H9 (cell line): ENCODE results near the gene TMEM175. TPM values are rescaled to one million over a fixed set of nuclear protein-coding genes. Genes with fewer than 3 reads are reported as not detected.

ENCODE experiments used
- DNase-seq: peaks from one replicate; pipeline ENCODE4 v3.0.0-alpha.2; 2017
- H2AFZ ChIP-seq: one replicate; pipeline ENCODE4 v1.6.1; 2013; ENCODE audit warnings: mild to moderate bottlenecking, low read length, control low read depth, moderate library complexity
- H2AK5ac ChIP-seq: 2 replicates; pipeline ENCODE4 v1.6.1; 2013; ENCODE audit warnings: low read length, control low read depth, mixed read lengths; ENCODE audit not compliant: insufficient read length
- H2BK120ac ChIP-seq: one replicate; pipeline ENCODE4 v1.6.1; 2013; ENCODE audit warnings: low read depth, mild to moderate bottlenecking, low read length, control low read depth, inconsistent platforms; ENCODE audit not compliant: poor library complexity, severe bottlenecking
- H2BK12ac ChIP-seq: 2 replicates; pipeline ENCODE4 v1.6.1; 2013; ENCODE audit warnings: low read length, control low read depth, mixed read lengths, low read depth; ENCODE audit not compliant: insufficient read length
- H2BK15ac ChIP-seq: 2 replicates; pipeline ENCODE4 v1.6.1; 2013; ENCODE audit warnings: low read depth, low read length, control low read depth
- H2BK20ac ChIP-seq: one replicate; pipeline ENCODE4 v1.6.1; 2013; ENCODE audit warnings: low read depth, mild to moderate bottlenecking, low read length, control low read depth, inconsistent platforms; ENCODE audit not compliant: poor library complexity, severe bottlenecking
- H2BK5ac ChIP-seq: 2 replicates; pipeline ENCODE4 v1.6.1; 2013; ENCODE audit warnings: low read length, control low read depth, mixed read lengths; ENCODE audit not compliant: insufficient read length
- H3K14ac ChIP-seq: 2 replicates; pipeline ENCODE4 v1.6.1; 2013; ENCODE audit warnings: low read length, control low read depth; ENCODE audit not compliant: insufficient read depth
- H3K18ac ChIP-seq: 2 replicates; pipeline ENCODE4 v1.6.1; 2013; ENCODE audit warnings: low read depth, mild to moderate bottlenecking, mixed read lengths, low read length, control low read depth; ENCODE audit not compliant: insufficient read length
- H3K23ac ChIP-seq: 2 replicates; pipeline ENCODE4 v1.6.1; 2013; ENCODE audit warnings: low read length, control low read depth, mixed read lengths, low read depth; ENCODE audit not compliant: insufficient read length
- H3K23me2 ChIP-seq: 2 replicates; pipeline ENCODE4 v1.6.1; 2013; ENCODE audit warnings: low read depth, mild to moderate bottlenecking, mixed read lengths, low read length, control low read depth; ENCODE audit not compliant: insufficient read length, poor library complexity, severe bottlenecking
- H3K27ac ChIP-seq: 2 replicates; pipeline ENCODE4 v1.5.1; 2013; ENCODE audit warnings: low read length, control low read depth, mixed read lengths, low read depth; ENCODE audit not compliant: insufficient read length
- H3K27me3 ChIP-seq: 2 replicates; pipeline ENCODE4 v1.6.1; 2013; ENCODE audit warnings: low read length, control low read depth, inconsistent platforms; ENCODE audit not compliant: insufficient read depth
- H3K4ac ChIP-seq: 2 replicates; pipeline ENCODE4 v1.6.1; 2013; ENCODE audit warnings: low read depth, mild to moderate bottlenecking, control low read depth, inconsistent platforms, low read length, moderate library complexity
- H3K4me1 ChIP-seq: 2 replicates; pipeline ENCODE4 v1.6.1; 2013; ENCODE audit warnings: low read length, control low read depth, inconsistent platforms; ENCODE audit not compliant: insufficient read depth
- H3K4me2 ChIP-seq: 2 replicates; pipeline ENCODE4 v1.6.1; 2013; ENCODE audit warnings: low read length, control low read depth, mixed read lengths; ENCODE audit not compliant: insufficient read length, insufficient read depth
- H3K56ac ChIP-seq: 2 replicates; pipeline ENCODE4 v1.6.1; 2013; ENCODE audit warnings: low read depth, mild to moderate bottlenecking, mixed read lengths, low read length, control low read depth; ENCODE audit not compliant: insufficient read length
- H3K79me1 ChIP-seq: 2 replicates; pipeline ENCODE4 v1.6.1; 2013; ENCODE audit warnings: low read depth, mild to moderate bottlenecking, moderate library complexity, low read length, control low read depth, inconsistent platforms; ENCODE audit not compliant: insufficient read depth, poor library complexity, severe bottlenecking
- H3K79me2 ChIP-seq: 2 replicates; pipeline ENCODE4 v1.6.1; 2013; ENCODE audit warnings: low read length, control low read depth, inconsistent platforms; ENCODE audit not compliant: insufficient read depth
- H3K9ac ChIP-seq: 2 replicates; pipeline ENCODE4 v1.6.1; 2013; ENCODE audit warnings: low read length, control low read depth, mixed read lengths; ENCODE audit not compliant: insufficient read length; ENCODE audit errors: extremely low read depth
- H3K9me3 ChIP-seq: one replicate; pipeline ENCODE4 v1.6.1; 2013; ENCODE audit warnings: low read depth, low read length, inconsistent platforms; ENCODE audit not compliant: control insufficient read depth
- H3T11ph ChIP-seq: one replicate; pipeline ENCODE4 v1.6.1; 2013; ENCODE audit warnings: mild to moderate bottlenecking, low read length, control low read depth, inconsistent platforms
- H4K20me1 ChIP-seq: one replicate; pipeline ENCODE4 v1.6.1; 2013; ENCODE audit not compliant: control insufficient read depth, insufficient read length, insufficient read depth
- H4K5ac ChIP-seq: 2 replicates; pipeline ENCODE4 v1.6.1; 2013; ENCODE audit warnings: low read depth, mild to moderate bottlenecking, mixed read lengths, low read length, control low read depth; ENCODE audit not compliant: insufficient read length
- H4K8ac ChIP-seq: replicated peaks from 2 replicates; pipeline ENCODE4 v1.6.1; 2013; ENCODE audit warnings: low read length, control low read depth, mixed read lengths, low read depth; ENCODE audit not compliant: insufficient read length
- H4K91ac ChIP-seq: 2 replicates; pipeline ENCODE4 v1.6.1; 2013; ENCODE audit warnings: low read depth, mild to moderate bottlenecking, moderate library complexity, mixed read lengths, low read length, control low read depth; ENCODE audit not compliant: insufficient read length
- H3K27ac Mint-ChIP-seq, 3 experiments: 2 replicates in 2 of 3; 3 replicates in 1 of 3; pipeline ENCODE4 v1.8.0; 2020 to 2021; ENCODE audit warnings: mixed read lengths in 3 of 3, mild to moderate bottlenecking in 1 of 3, moderate library complexity in 1 of 3
- H3K27me3 Mint-ChIP-seq: 2 replicates; pipeline ENCODE4 v1.8.0; 2021; ENCODE audit warnings: low read depth, mild to moderate bottlenecking, moderate library complexity, mixed read lengths
- H3K36me3 Mint-ChIP-seq, 3 experiments: 2 replicates in 2 of 3; 3 replicates in 1 of 3; pipeline ENCODE4 v1.8.0; 2020 to 2021; ENCODE audit warnings: low read depth in 3 of 3, mixed read lengths in 3 of 3; ENCODE audit not compliant: insufficient read depth in 1 of 3
- H3K4me1 Mint-ChIP-seq, 2 experiments: 2 replicates each; pipeline ENCODE4 v1.8.0; 2020; ENCODE audit warnings: mixed read lengths in 2 of 2
- H3K4me3 Mint-ChIP-seq, 2 experiments: 2 replicates in 1 of 2; 3 replicates in 1 of 2; pipeline ENCODE4 v1.8.0; 2020 to 2021; ENCODE audit warnings: mild to moderate bottlenecking in 2 of 2, mixed read lengths in 2 of 2, moderate library complexity in 1 of 2
- H3K9me3 Mint-ChIP-seq, 2 experiments: 2 replicates in 1 of 2; 3 replicates in 1 of 2; pipeline ENCODE4 v1.8.0; 2020; ENCODE audit warnings: mild to moderate bottlenecking in 2 of 2, mixed read lengths in 2 of 2, moderate library complexity in 1 of 2
- WGBS: extraction: QIAGEN DNeasy Blood & Tissue Kit; methylation state at CpG from one replicate; pipeline ENCODE4 v1.1.7; 2013; ENCODE audit warnings: missing lambda C conversion rate, low lambda C conversion rate, mixed read lengths; ENCODE audit not compliant: insufficient read length; ENCODE audit errors: extremely low coverage; 5-methylcytosine and 5-hydroxymethylcytosine counted together
- total RNA-seq: library from RNA; stranded (reverse); gene quantifications from 2 replicates; pipeline ENCODE4 v1.2.1, GENCODE V29; 2021
- TF ChIP-seq, protein P1 (sequence below): fragments of 200-600 bp; sonication (generic); conservative IDR thresholded peaks from 3 replicates; pipeline ENCODE4 v1.8.0; 2021; ENCODE audit warnings: antibody characterized with exemption, mild to moderate bottlenecking

TMEM175 gene
- total RNA-seq, 1 experiment from 2014 or later, result 6.4 TPM

DNA sequence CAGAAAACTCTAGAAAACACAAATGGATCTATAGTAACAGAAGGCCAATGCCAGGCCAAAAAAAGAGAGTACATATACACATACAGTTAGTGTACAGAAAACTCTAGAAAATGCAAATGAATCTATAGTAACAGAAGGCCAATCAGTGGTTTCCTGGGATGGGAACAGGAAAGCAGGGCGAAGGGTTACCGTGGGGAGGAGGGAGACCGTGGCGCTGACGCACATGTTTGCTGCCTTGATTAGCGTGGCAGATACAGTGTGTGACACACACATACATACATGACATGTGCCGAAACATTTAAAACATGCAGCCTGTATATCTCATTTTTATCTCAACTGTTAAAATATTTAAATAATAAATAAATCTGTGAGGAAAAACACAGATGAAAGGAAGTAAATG, 14.8 kb upstream of the TMEM175 start:
- H3T11ph ChIP-seq, result no peak overlapping the region
- no peaks in the 10 kb centered on the region for H3K27me3 ChIP-seq
- no peak overlapping the region for H3K27ac ChIP-seq
- H3K14ac ChIP-seq, result no peak overlapping the region
- no peaks in the 10 kb centered on the region for H3K9me3 ChIP-seq
- H4K8ac ChIP-seq, result no peak overlapping the region
- no peak for DNase-seq
- Mint-ChIP-seq H3K4me1 (peaks cover 4% of the 10 kb centered on the region in 2 experiments), H3K27ac (no peak overlapping the region), H3K27me3 (no peaks in the 10 kb centered on the region), H3K36me3 (peaks cover 0 to 6% (median 4%) of the 10 kb centered on the region in 3 experiments; a peak in 3 of 7 replicates), H3K9me3 (no peaks in the 10 kb centered on the region), H3K4me3 (no peak overlapping the region)
- H3K4me1 ChIP-seq, result no peaks in the 10 kb centered on the region
- H2BK12ac ChIP-seq, result no peak overlapping the region
- no peak overlapping the region for H2AFZ ChIP-seq
- H2AK5ac ChIP-seq, result no peak overlapping the region
- H4K20me1 ChIP-seq, result no peaks in the 10 kb centered on the region
- no peak overlapping the region for H3K4ac ChIP-seq
- no peaks in the 10 kb centered on the region for H3K23me2 ChIP-seq
- H3K79me1 ChIP-seq, result peaks cover 9% of the 10 kb centered on the region
- no peak overlapping the region for H2BK120ac ChIP-seq
- no peak overlapping the region for H3K23ac ChIP-seq
- H4K5ac ChIP-seq, result no peak overlapping the region
- no peak overlapping the region for H2BK5ac ChIP-seq
- H3K56ac ChIP-seq, result no peak overlapping the region
- H3K79me2 ChIP-seq, result peaks cover 17% of the 10 kb centered on the region; the same call in 1 of the 2 replicates
- H4K91ac ChIP-seq, result no peak overlapping the region
- no peak overlapping the region for H2BK20ac ChIP-seq
- TF ChIP-seq, protein P1, sequence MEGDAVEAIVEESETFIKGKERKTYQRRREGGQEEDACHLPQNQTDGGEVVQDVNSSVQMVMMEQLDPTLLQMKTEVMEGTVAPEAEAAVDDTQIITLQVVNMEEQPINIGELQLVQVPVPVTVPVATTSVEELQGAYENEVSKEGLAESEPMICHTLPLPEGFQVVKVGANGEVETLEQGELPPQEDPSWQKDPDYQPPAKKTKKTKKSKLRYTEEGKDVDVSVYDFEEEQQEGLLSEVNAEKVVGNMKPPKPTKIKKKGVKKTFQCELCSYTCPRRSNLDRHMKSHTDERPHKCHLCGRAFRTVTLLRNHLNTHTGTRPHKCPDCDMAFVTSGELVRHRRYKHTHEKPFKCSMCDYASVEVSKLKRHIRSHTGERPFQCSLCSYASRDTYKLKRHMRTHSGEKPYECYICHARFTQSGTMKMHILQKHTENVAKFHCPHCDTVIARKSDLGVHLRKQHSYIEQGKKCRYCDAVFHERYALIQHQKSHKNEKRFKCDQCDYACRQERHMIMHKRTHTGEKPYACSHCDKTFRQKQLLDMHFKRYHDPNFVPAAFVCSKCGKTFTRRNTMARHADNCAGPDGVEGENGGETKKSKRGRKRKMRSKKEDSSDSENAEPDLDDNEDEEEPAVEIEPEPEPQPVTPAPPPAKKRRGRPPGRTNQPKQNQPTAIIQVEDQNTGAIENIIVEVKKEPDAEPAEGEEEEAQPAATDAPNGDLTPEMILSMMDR, result no peak
- no peak overlapping the region for H2BK15ac ChIP-seq
- no peak overlapping the region for H3K18ac ChIP-seq
- H3K4me2 ChIP-seq, result no peak overlapping the region
- H3K9ac ChIP-seq, result no peak overlapping the region
- WGBS, result no CpG with 5 or more reads among the region's 7 CpGs
